K562 (cell line): ENCODE results near the gene KIF3A. TPM values are rescaled to one million over a fixed set of nuclear protein-coding genes. Genes with fewer than 3 reads are reported as not detected.

Experiments
- ATAC-seq: fragments of 200-7000 bp; cut with Tn5 transposase; 3 replicates; pipeline ENCODE4 v1.9.1; 2020; ENCODE audit warnings: moderate library complexity
- BruUV-seq: library from RNA; stranded (reverse); fragments of 400-500 nt; replicated peaks from 2 replicates; lab custom pipeline; 2021; lab: Mats Ljungman, UMichigan
- CTCF ChIA-PET: fragments of 300-600 bp; formaldehyde crosslinking; extraction: SDS; loops from one replicate; lab custom pipeline; 2021; ENCODE audit warnings: low intra/inter-chr PET ratio; lab: Yijun Ruan, JAX
- POLR2A ChIA-PET: fragments of 300-600, 350-650 bp; sonication (Branson Sonifier 250); formaldehyde crosslinking; extraction: SDS; loops from one replicate; lab custom pipeline; 2021; ENCODE audit warnings: antibody characterized with exemption, inconsistent platforms; lab: Yijun Ruan, JAX
- DNase-seq, 4 experiments: peaks; one replicate each; pipeline versions ENCODE4 v3.0.0 to v3.0.0-alpha.2; 2011 to 2018; ENCODE audit warnings: low spot score in 3 of 4, mixed read lengths in 3 of 4; ENCODE audit errors: extremely low read depth in 1 of 4
- FAIRE-seq: peaks from 2 replicates; lab custom pipeline; 2011; peaks lifted over from hg19 to GRCh38; lab: Jason Lieb, UNC
- H2AFZ ChIP-seq: 2 replicates; pipeline ENCODE4 v1.6.0; 2011; ENCODE audit warnings: low read depth, low read length, control low read depth, inconsistent platforms
- H3K27ac ChIP-seq: fragments of 200-600 bp; 3 replicates; pipeline ENCODE4 v1.8.0; 2011; ENCODE audit warnings: low read depth, mild to moderate bottlenecking, control low read depth, inconsistent platforms, low read length, moderate library complexity, mixed read lengths; ENCODE audit errors: extremely low read depth
- H3K27me3 ChIP-seq, 2 experiments: fragments of 300-600 bp in 1 of 2; 2 replicates in 1 of 2; 3 replicates in 1 of 2; pipeline versions ENCODE4 v1.6.0 to v1.8.0; 2011; ENCODE audit warnings: inconsistent platforms in 2 of 2, low read length in 2 of 2, mild to moderate bottlenecking in 1 of 2, mixed read lengths in 1 of 2, moderate library complexity in 1 of 2; ENCODE audit not compliant: control insufficient read depth in 2 of 2, insufficient read depth in 2 of 2
- H3K36me3 ChIP-seq: fragments of 300-600 bp; 3 replicates; pipeline ENCODE4 v1.8.0; 2011; ENCODE audit warnings: mild to moderate bottlenecking, low read length, inconsistent platforms; ENCODE audit not compliant: control insufficient read depth, insufficient read depth
- H3K4me1 ChIP-seq, 2 experiments: fragments of 200-600 bp in 1 of 2; replicated peaks in 1 of 2; 2 replicates in 1 of 2; 3 replicates in 1 of 2; pipeline versions ENCODE4 v1.5.1 to v1.8.0; 2011; ENCODE audit warnings: inconsistent platforms in 2 of 2, low read length in 2 of 2, mild to moderate bottlenecking in 1 of 2, mixed read lengths in 1 of 2, moderate library complexity in 1 of 2; ENCODE audit not compliant: control insufficient read depth in 2 of 2, insufficient read depth in 2 of 2
- H3K4me2 ChIP-seq: 2 replicates; pipeline ENCODE4 v1.6.1; 2011; ENCODE audit warnings: low read length, control low read depth, inconsistent platforms, mixed read lengths; ENCODE audit not compliant: insufficient read depth
- H3K4me3 ChIP-seq: fragments of 200-600 bp; sonication (generic), shearing (Covaris generic); 2 replicates; pipeline ENCODE4 v1.5.1; 2016; ENCODE audit warnings: control low read depth, inconsistent platforms
- H3K79me2 ChIP-seq: fragments of 200-600 bp; 3 replicates; pipeline ENCODE4 v1.8.0; 2011; ENCODE audit warnings: low read length, inconsistent platforms; ENCODE audit not compliant: control insufficient read depth, insufficient read depth
- H3K9ac ChIP-seq, 2 experiments: 2 replicates each; pipeline versions ENCODE4 v1.6.0 to v1.6.1; 2011; ENCODE audit warnings: low read depth in 2 of 2, low read length in 2 of 2, control low read depth in 1 of 2, inconsistent platforms in 1 of 2, mild to moderate bottlenecking in 1 of 2, mixed read lengths in 1 of 2; ENCODE audit not compliant: insufficient read depth in 1 of 2
- H3K9me1 ChIP-seq: one replicate; pipeline ENCODE4 v1.6.0; 2011; ENCODE audit warnings: inconsistent platforms, mild to moderate bottlenecking, low read length, moderate library complexity; ENCODE audit not compliant: control insufficient read depth, insufficient read depth
- H3K9me3 ChIP-seq: replicated peaks from 2 replicates; pipeline ENCODE4 v1.5.1; 2011; ENCODE audit warnings: low read depth, low read length, inconsistent platforms; ENCODE audit not compliant: control insufficient read depth, insufficient read depth
- H4K20me1 ChIP-seq: replicated peaks from 2 replicates; pipeline ENCODE4 v1.6.1; 2011; ENCODE audit warnings: low read length, inconsistent platforms, mixed read lengths; ENCODE audit not compliant: control insufficient read depth, insufficient read depth
- ATF7 ChIP-seq: fragments of 450-650 bp; IDR thresholded peaks from 2 replicates; pipeline ENCODE4 v1.7.1; 2014; ENCODE audit warnings: mild to moderate bottlenecking, moderate library complexity
- C11orf30 ChIP-seq: fragments of 450-650 bp; IDR thresholded peaks from 2 replicates; pipeline ENCODE4 v1.6.1; 2016; ENCODE audit warnings: low read depth, mild to moderate bottlenecking
- CEBPB ChIP-seq: fragments of 450-650 bp; IDR thresholded peaks from 2 replicates; pipeline ENCODE4 v1.6.1; 2016; ENCODE audit warnings: missing genetic modification characterization, missing compliant biosample characterization
- CHAMP1 ChIP-seq: fragments of 450-650 bp; IDR thresholded peaks from 2 replicates; pipeline ENCODE4 v1.6.1; 2016; ENCODE audit warnings: mild to moderate bottlenecking
- FOXK2 ChIP-seq, 2 experiments: fragments of 450-650 bp; IDR thresholded peaks in 1 of 2; conservative IDR thresholded peaks in 1 of 2; 2 replicates each; pipeline ENCODE4 v1.6.1; 2016; ENCODE audit warnings: low read depth in 2 of 2, mild to moderate bottlenecking in 1 of 2
- HIVEP1 ChIP-seq: fragments of 250-450 bp; sonication (Bioruptor Pico); IDR thresholded peaks from 2 replicates; pipeline ENCODE4 v1.4.0; 2020; ENCODE audit warnings: mild to moderate bottlenecking
- JUND ChIP-seq, 2 experiments: IDR thresholded peaks; 2 replicates in 1 of 2; 3 replicates in 1 of 2; pipeline ENCODE4 v1.6.1; 2011; ENCODE audit warnings: borderline replicate concordance in 2 of 2, low read depth in 2 of 2, low read length in 2 of 2, improper control_type of control experiment in 1 of 2, missing biosample characterization in 1 of 2, missing genetic modification characterization in 1 of 2, missing genetic modification reagents in 1 of 2
- MAFG ChIP-seq: fragments of 450-650 bp; conservative IDR thresholded peaks from 2 replicates; pipeline ENCODE4 v1.6.1; 2016; ENCODE audit warnings: missing genetic modification characterization, missing compliant biosample characterization
- MAFK ChIP-seq: IDR thresholded peaks from 2 replicates; pipeline ENCODE4 v1.6.1; 2011; ENCODE audit warnings: low read length, improper control_type of control experiment
- POLR2AphosphoS5 ChIP-seq: IDR thresholded peaks from 2 replicates; pipeline ENCODE4 v1.6.1; 2011; ENCODE audit warnings: mild to moderate bottlenecking, low read depth, low read length, moderate library complexity; ENCODE audit not compliant: control insufficient read depth, insufficient read depth
- SMC3 ChIP-seq: conservative IDR thresholded peaks from 2 replicates; pipeline ENCODE4 v1.6.1; 2011; ENCODE audit warnings: low read depth, low read length, improper control_type of control experiment; ENCODE audit not compliant: insufficient read depth
- TFAP4 ChIP-seq: sonication (generic); formaldehyde crosslinking; IDR thresholded peaks from 2 replicates; pipeline ENCODE4 v1.8.0; 2022; ENCODE audit warnings: missing genetic modification reagents, mild to moderate bottlenecking, moderate library complexity, borderline replicate concordance
- ZFPM2 ChIP-seq: fragments of 250-450 bp; sonication (Bioruptor Pico); IDR thresholded peaks from 2 replicates; pipeline ENCODE4 v1.5.1; 2022; ENCODE audit warnings: mild to moderate bottlenecking
- whole genome bisulfite sequencing: fragments of 100-300 bp; shearing (Covaris generic); methylation state at CpG from one replicate; pipeline ENCODE4 v1.1.6; 2016; ENCODE audit warnings: low coverage, mixed read lengths; ENCODE audit not compliant: insufficient coverage; ENCODE audit errors: missing lambda C conversion rate; 5-methylcytosine and 5-hydroxymethylcytosine counted together
- in situ Hi-C: fragments of 300-500 bp; cut with MboI; formaldehyde crosslinking; loops from 4 replicates; pipeline ENCODE4 v1.15.0; 2018; ENCODE audit warnings: inconsistent platforms, mixed read lengths
- intact Hi-C: fragments of 100-400 bp; cut with micrococcal nuclease; formaldehyde crosslinking; loops from 2 replicates; pipeline ENCODE4 v1.14.2; 2022
- polyA plus RNA-seq, 8 experiments: library from polyadenylated mRNA; depleted of rRNA in 4 of 8; stranded (reverse) in 5 of 8; unstranded in 3 of 8; fragments of >200 nt; fragmentation: Nextera tagmentation in 2 of 8; fragmentation: Illumina TruSeq in 1 of 8; extraction: Ambion mirVana in 2 of 8; extraction: Trizol in 1 of 8; gene quantifications; 2 replicates each; pipeline versions ENCODE4 v1.2.1 to v1.2.3, GENCODE V29; 2011 to 2014; ENCODE audit warnings: inconsistent platforms in 1 of 8, missing spikeins in 1 of 8
- total RNA-seq, 7 experiments: library from RNA; depleted of rRNA in 6 of 7; stranded (reverse); fragments of >200 nt in 6 of 7; fragmentation: Illumina TruSeq in 2 of 7; extraction: Trizol in 2 of 7; gene quantifications; 2 replicates each; pipeline versions ENCODE4 v1.2.1 to v1.2.3, GENCODE V29; 2011 to 2021; ENCODE audit warnings: low replicate concordance in 1 of 7
- TF ChIP-seq, protein P1 (sequence below), 3 experiments: IDR thresholded peaks in 2 of 3; conservative IDR thresholded peaks in 1 of 3; 2 replicates each; pipeline ENCODE4 v1.5.1; 2011 to 2012; ENCODE audit warnings: low read length in 3 of 3, mild to moderate bottlenecking in 3 of 3, control low read depth in 2 of 3, improper control_type of control experiment in 1 of 3, inconsistent platforms in 1 of 3, low read depth in 1 of 3, mixed read lengths in 1 of 3, moderate library complexity in 1 of 3; ENCODE audit not compliant: insufficient read depth in 2 of 3

KIF3A gene
- total and polyA plus RNA-seq, 9 of the 15 experiments (the other 6 are each of a cell fraction or from before 2014, with no cell fraction given): 1.5 to 7.8 (median 6.0) TPM

DNA sequence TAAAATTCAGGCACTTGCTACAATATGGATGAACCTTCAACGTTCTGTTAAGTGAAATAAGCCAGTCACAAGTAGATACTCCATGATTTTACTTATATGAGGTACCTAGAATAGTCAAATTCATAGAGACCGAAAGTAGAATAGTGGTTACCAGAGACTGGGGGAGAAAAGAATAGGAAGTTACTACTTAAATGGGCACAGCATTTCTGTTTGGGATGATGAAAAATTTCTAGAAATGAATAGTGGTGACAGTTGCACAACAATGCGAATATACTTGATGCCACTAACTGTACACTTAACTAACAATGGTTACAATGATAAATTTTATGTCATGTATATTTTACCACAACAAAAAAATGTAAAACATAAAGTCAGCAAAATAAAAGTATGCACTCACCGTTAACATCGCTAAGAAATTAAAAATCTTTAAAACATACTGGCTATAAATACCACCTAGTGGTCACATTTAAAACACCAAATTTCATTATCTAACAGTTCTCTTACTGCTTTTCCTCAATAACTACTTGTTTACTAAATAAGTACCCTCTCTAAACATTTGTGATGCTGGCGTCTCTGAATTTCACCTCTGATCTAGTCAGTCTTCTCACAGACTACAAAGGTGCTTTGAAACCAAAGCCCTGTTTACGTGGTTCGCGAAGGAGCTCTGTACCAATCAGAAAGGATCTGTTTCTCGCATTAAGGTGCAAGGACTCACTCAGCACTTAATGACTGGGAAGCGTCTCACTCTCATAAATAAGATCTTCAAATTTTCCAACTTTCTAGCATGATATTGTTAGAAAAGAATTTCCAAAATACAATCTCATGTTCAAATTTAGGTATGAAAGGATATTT is 22.7 kb downstream of the KIF3A start:
- intact Hi-C loops (loop anchor here (1.0 to 5.0 kb wide), 2 partner anchors 62 to 188 kb away; no protein-coding TSS in a partner anchor), in situ Hi-C loops (no loop called here)
- no peak overlapping the region for H3K27ac ChIP-seq
- H3K79me2 ChIP-seq: no peaks in the 10 kb centered on the region
- no peaks in the 10 kb centered on the region for H3K4me1 ChIP-seq
- no peaks in the 10 kb centered on the region for H3K27me3 ChIP-seq
- H3K9ac ChIP-seq: no peak overlapping the region
- WGBS: 56% methylated on average over 11 of the region's 11 CpGs
- FAIRE-seq (no peak), ATAC-seq (no peak; the same call in 2 of the 3 replicates), DNase-seq (peak in 3 of 4 experiments; percentile 6 to 22 (median 15))
- no peak overlapping the region; the same call in 1 of the 2 replicates for H3K4me2 ChIP-seq
- no peaks in the 10 kb centered on the region for H3K9me1 ChIP-seq
- H4K20me1 ChIP-seq: no peaks in the 10 kb centered on the region
- H2AFZ ChIP-seq: peak overlapping the region; percentile 75
- no peaks in the 10 kb centered on the region for H3K9me3 ChIP-seq
- ChIA-PET POLR2A (interaction anchor here (0.9 to 1.2 kb wide), 2 partner anchors 83 to 158 kb away, joined by 3 read pairs; partner anchors contain the start of gene RAD50), CTCF (interaction anchor here (0.5 kb wide), 1 partner anchor 209 kb away, joined by 4 read pairs; no protein-coding TSS in a partner anchor)
- no TSS peak for BruUV-seq
- H3K36me3 ChIP-seq: no peaks in the 10 kb centered on the region
- no peak overlapping the region for H3K4me3 ChIP-seq
- TF ChIP-seq JUND (IDR thresholded peaks at IDR 0.05; ENCODE audit: borderline replicate concordance, low read depth, low read length) (no peak), JUND (tag; IDR thresholded peaks at IDR 0.05; ENCODE audit: borderline replicate concordance, low read depth, low read length) (no peak), MAFK (0 out of 2 replicates have a peak, but pooled peaks have one; percentile 39), TFAP4 (CRISPR knock-in tag) (no peak), FOXK2 (conservative IDR thresholded peaks at IDR 0.05 in 1 of 2, IDR thresholded peaks at IDR 0.05 in 1 of 2; ENCODE audit: low read depth in 2 of 2) (0 out of 4 replicates have a peak, but pooled peaks of 1 of the 2 experiments have one; percentile 28), ZFPM2 (CRISPR knock-in tag) (no peak), C11orf30 (peak; percentile 89), CEBPB (peak; percentile 81), HIVEP1 (CRISPR knock-in tag) (no peak), ATF7 (no peak), POLR2AphosphoS5 (no peak), SMC3 (0 out of 2 replicates have a peak, but pooled peaks have one; percentile 13), MAFG (tag) (peak; percentile 76), CHAMP1 (0 out of 2 replicates have a peak, but pooled peaks have one; percentile 33)
- TF ChIP-seq, protein P1, sequence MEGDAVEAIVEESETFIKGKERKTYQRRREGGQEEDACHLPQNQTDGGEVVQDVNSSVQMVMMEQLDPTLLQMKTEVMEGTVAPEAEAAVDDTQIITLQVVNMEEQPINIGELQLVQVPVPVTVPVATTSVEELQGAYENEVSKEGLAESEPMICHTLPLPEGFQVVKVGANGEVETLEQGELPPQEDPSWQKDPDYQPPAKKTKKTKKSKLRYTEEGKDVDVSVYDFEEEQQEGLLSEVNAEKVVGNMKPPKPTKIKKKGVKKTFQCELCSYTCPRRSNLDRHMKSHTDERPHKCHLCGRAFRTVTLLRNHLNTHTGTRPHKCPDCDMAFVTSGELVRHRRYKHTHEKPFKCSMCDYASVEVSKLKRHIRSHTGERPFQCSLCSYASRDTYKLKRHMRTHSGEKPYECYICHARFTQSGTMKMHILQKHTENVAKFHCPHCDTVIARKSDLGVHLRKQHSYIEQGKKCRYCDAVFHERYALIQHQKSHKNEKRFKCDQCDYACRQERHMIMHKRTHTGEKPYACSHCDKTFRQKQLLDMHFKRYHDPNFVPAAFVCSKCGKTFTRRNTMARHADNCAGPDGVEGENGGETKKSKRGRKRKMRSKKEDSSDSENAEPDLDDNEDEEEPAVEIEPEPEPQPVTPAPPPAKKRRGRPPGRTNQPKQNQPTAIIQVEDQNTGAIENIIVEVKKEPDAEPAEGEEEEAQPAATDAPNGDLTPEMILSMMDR (IDR thresholded peaks at IDR 0.05 in 2 of 3, conservative IDR thresholded peaks at IDR 0.05 in 1 of 3; ENCODE audit: insufficient read depth in 2 of 3, low read depth in 1 of 3, low read length in 3 of 3): peak; percentile 13 to 55 (median 39); a peak in 4 of 6 replicates
